Measurements from ENCODE around the gene GGT1.
"Not testable (repeated sequence)": the region's sequence is repeated elsewhere in the genome, so short reads cannot be mapped to it uniquely, and the experiment has no call there.

GGT1 gene

DNA sequence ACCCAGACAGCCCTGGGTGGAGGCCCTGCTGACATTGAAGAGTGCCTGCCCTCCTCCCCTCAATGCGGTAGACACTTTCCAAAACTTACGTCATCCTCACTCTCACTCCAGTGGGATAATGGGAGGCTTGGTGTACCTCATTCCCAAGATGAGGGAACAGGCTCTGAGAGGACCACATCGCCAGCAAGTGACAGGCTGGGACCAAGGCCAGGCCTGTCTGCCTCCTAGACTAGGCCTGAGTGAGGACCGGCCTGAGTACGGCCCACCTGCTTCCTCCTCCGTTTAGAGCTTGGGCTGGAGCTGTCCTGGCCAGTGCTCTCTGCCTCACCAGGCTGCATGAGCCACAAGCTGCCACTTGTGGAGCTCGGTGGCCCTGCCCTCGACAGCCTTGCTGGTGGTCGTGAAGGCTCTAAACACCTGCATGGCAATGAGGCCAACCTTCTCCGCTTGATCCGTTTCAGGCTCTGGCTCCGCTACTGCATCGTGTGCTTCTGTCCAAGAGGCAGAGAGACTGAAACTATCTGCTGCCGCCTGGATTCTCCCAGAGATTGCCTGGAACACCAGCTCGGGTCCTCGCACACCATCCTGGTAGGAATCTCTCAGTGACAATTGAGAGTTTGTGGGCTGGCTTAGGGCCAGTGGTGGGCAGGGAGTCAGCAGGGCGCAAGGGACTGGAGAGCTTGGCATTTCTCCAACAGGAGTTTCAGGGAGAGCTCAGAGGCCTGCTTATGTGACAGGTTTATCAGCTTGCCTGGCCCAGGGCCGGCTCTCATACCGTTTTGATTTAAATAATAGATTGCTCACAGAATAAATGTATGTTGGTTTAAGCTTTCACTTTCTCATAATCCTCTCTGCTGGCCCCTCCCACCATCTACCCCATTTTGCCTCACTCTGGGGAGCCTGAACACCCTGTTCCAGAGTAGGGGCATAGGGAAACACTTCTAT is 19.5 kb upstream of the GGT1 start:
- in situ Hi-C loops (cut with HindIII; ENCODE audit: low sequenced_read_pairs), result no loop called here

- in situ Hi-C loops (cut with HindIII; ENCODE audit: low sequenced_read_pairs), result no loop called here
Measured at GRCh38 chr22:24584166-24584790, 18.7 kb upstream of the GGT1 start.

GRCh38 chr22:24584871-24585411 is 18.1 kb upstream of the GGT1 start:
- in situ Hi-C loops (cut with HindIII; ENCODE audit: low sequenced_read_pairs), result no loop called here

GRCh38 chr22:24585461-24585860 is 17.5 kb upstream of the GGT1 start:
- in situ Hi-C loops (cut with HindIII; ENCODE audit: low sequenced_read_pairs), result no loop called here

- in situ Hi-C loops (cut with HindIII; ENCODE audit: low sequenced_read_pairs), result no loop called here
Measured at GRCh38 chr22:24585927-24586546, 17.0 kb upstream of the GGT1 start.

GRCh38 chr22:24587251-24587650 is 15.7 kb upstream of the GGT1 start:
- in situ Hi-C loops (cut with HindIII; ENCODE audit: low sequenced_read_pairs), result no loop called here

GRCh38 chr22:24587948-24588347 is 15.0 kb upstream of the GGT1 start:
- in situ Hi-C loops (cut with HindIII; ENCODE audit: low sequenced_read_pairs), result no loop called here

GRCh38 chr22:24588381-24588756 is 14.6 kb upstream of the GGT1 start:
- in situ Hi-C loops (cut with HindIII; ENCODE audit: low sequenced_read_pairs), result no loop called here

- in situ Hi-C loops (cut with HindIII; ENCODE audit: low sequenced_read_pairs), result no loop called here
Measured at GRCh38 chr22:24588757-24589481, 14.1 kb upstream of the GGT1 start.

DNA sequence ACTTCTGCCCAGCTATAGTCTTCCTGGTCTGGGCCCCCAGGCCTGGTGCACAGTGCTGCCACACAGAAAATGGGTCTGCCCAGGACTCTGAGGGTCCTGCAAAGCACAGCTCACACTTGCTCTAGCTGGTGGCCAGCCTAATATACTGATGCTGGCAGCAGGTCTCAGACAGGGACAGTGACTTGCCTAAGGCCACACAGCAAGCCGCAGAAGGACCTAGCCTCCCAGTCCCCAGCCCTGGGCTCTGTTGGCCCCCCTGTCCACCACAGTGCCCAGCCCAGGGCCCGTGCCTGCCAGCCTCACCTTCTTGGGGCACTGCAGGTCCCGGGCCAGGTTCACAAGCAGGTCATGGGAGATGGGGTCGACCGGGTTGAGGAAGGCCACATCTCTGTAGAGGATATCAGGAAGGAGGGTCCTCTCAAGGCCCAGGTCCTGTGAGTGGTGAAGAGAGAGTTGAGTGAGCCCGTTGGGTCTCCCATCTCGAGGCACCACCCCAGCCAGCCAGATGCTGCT is 13.4 kb upstream of the GGT1 start:
- in situ Hi-C loops (cut with HindIII; ENCODE audit: low sequenced_read_pairs), result no loop called here

GRCh38 chr22:24590596-24591173 is 12.3 kb upstream of the GGT1 start:
- in situ Hi-C loops (cut with HindIII; ENCODE audit: low sequenced_read_pairs), result no loop called here

DNA sequence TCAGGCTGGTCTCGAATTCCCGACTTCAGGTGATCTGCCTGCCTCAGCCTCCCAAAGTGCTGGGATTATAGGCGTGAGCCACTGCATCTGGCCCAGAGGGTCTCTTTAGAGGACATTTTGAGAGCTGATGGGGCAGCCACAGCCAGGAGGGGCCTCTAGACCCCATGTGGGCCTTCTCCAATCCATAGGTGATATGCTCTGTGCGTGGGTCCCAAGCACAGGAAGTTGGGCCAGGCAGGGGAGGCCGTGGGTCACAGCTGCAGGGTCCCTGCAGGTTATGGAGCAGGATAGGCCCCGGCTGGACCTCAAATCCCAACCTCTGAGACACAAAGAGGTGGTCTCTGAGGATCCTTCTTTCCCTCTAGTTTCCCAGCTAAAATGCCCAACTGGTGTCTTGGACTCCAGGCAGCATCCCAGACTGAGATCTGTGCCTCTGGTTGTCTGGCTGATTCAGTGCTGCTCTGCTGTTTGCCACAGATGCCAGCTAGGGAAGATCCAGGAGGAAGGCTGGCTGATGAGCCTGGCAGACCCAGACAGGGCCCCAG is 11.6 kb upstream of the GGT1 start:
- in situ Hi-C loops (cut with HindIII; ENCODE audit: low sequenced_read_pairs), result no loop called here

GRCh38 chr22:24592058-24592850 is 10.7 kb upstream of the GGT1 start:
- in situ Hi-C loops (cut with HindIII; ENCODE audit: low sequenced_read_pairs), result no loop called here

- in situ Hi-C loops (cut with HindIII; ENCODE audit: low sequenced_read_pairs), result no loop called here
Measured at GRCh38 chr22:24592851-24593558, 10.0 kb upstream of the GGT1 start, which contains the start of gene LRRC75B. TSS of gene LRRC75B (minus strand) at chr22:24593073. CDS start at chr22:24593039, 34 bp downstream.

DNA sequence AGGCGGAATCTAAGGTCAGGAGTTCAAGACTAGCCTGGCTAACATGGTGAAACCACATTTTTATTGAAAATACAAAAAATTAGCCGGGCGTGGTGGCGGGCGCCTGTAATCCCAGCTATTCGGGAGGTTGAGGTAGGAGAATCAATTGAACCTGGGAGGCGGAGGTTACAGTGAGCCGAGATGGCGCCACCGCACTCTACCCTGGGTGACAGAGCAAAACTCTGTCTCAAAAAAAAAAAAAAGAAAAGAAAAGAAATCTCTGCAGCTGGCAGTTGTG is 9.5 kb upstream of the GGT1 start:
- in situ Hi-C loops (cut with HindIII; ENCODE audit: low sequenced_read_pairs), result not testable (repeated sequence)

GRCh38 chr22:24593836-24594568 is 9.0 kb upstream of the GGT1 start:
- in situ Hi-C loops (cut with HindIII; ENCODE audit: low sequenced_read_pairs), result no loop called here

DNA sequence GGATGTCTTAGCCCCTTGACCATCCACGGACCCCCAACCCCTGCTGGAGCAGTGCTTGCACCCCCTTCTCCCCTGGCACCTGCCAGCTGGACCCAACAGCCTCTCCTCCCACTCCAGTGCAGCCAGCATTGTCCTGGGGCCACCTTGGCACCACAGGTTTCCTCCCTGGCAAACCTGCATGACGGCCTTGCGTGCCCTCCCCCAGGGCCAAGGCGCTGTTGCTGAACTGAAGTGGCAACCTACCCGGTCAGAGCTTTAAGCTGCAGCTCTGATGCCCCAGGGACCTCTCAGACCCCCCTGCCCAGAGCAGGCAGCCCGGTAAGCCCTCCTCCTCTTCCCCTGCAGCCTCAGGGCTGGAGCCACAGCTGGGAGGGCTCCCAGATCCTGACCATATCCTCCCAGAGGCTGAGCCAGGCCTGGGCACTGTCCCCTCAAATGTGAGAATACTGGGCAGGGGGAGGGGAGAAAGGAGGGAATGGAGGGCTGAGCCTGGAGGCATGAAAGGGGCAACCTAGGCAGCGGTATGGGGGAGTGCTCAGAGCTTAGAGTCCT is 8.3 kb upstream of the GGT1 start:
- in situ Hi-C loops (cut with HindIII; ENCODE audit: low sequenced_read_pairs), result no loop called here

DNA sequence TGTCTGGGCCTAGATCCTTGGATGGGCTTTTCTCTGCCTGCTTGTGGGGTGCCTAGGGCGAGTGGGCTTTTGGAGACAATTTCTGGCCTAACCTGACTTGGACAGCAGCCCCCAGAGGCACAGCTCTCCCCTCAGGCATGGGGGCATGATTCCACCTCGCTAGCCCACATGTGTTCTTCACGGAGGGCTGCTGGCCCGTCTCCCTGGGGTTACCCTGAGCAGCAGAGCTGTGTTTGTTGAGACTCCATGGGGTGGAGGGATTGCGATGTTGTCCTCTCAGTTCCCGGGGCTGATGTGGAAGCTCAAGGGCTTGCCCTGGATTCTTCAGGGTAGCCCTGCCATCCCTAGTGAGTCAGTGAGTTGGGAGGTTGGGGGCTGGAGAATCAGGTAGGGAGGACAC is 7.8 kb upstream of the GGT1 start:
- in situ Hi-C loops (cut with HindIII; ENCODE audit: low sequenced_read_pairs), result no loop called here

All from DLD1 (cell line).